ENCODE results near the gene PLCZ1. TPM values are rescaled to one million over a fixed set of nuclear protein-coding genes. Genes with fewer than 3 reads are reported as not detected.

PLCZ1 gene
- total RNA-seq, 1 donor from 2014 or later = not detected

DNA sequence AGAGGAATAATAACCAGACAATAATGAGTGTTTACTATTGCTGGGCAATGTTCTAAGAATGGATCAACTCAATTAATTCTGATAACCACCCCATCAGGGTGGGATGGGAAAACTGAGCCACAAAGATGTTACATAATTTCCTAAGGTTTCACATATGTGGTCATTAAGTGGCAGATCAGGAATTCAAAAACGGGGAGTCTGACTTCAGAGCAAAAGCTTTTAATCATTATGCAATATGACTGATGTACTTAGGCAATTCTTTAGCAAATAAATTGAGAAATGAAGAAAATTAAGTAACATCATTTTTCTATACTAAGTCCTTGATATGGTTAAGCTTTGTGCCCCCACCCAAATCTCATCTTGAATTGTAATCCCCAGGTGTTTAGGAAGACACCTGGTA is 53.4 kb downstream of the PLCZ1 start:
- H3K36me3 Mint-ChIP-seq (ENCODE audit: low read depth) = no peaks in the 10 kb centered on the region
- no peaks in the 10 kb centered on the region for H3K4me1 Mint-ChIP-seq
- H3K9me3 Mint-ChIP-seq = no peaks in the 10 kb centered on the region
- DNase-seq = no peak
- H3K27ac Mint-ChIP-seq = no peak overlapping the region
- H3K4me3 Mint-ChIP-seq = no peak overlapping the region
- H3K27me3 Mint-ChIP-seq = no peaks in the 10 kb centered on the region
- intact Hi-C loops (cut with micrococcal nuclease) = no loop called here

DNA sequence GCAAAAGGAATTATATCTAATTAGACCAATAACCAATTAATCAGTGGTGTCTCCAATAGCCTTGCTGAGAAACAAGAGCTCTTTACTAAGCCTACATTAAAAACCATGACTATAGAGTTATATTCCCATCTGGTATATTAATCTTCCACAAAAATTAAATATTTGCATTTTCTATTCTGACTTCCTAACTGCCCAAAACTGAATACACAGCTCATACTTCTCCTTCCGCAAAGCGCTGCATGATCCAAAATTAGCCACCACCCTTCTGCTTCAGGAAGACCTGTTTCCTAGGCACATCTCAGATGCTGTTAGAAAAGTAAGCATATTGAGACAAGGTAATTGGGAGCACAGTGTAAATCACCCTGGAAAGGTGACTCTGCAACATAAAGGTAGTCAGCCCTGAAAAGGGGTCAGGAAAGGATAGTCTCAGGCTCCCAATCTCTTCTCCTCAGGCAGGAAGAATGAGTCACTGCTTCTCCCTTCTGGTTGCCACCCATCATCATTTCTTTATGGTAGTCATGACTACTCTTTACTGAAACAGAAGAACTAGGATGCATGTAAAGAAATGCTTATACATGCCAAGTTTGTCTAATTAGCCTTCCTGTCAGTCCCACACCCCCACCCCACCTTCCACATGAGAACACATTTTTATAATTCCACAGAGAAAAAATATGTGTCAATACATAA is 54.3 kb downstream of the PLCZ1 start:
- Mint-ChIP-seq H3K9me3 (no peaks in the 10 kb centered on the region), H3K4me3 (no peak overlapping the region), H3K4me1 (no peaks in the 10 kb centered on the region), H3K27ac (no peak overlapping the region), H3K27me3 (no peaks in the 10 kb centered on the region), H3K36me3 (ENCODE audit: low read depth) (no peaks in the 10 kb centered on the region)
- DNase-seq = no peak
- intact Hi-C loops (cut with micrococcal nuclease) = no loop called here

DNA sequence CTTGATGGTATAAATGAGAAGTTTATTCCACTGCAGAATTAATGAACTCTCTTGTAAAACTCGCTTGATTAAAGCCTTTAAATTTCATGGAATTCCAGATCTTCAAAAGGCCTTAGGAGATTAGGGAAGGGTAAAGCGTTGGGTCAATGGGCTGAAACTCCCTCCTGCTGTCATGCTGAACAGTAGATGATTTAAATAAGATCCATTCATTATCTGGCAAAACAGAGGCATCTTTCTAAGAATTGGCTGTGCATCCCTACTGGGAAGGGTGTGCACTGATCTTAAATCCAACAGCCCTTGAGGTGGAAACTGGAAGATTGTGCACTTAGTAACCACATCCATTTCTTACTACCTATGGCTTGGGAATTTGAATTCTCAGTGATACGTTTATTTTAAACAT is 56.0 kb downstream of the PLCZ1 start:
- Mint-ChIP-seq H3K27me3 (no peaks in the 10 kb centered on the region), H3K9me3 (no peaks in the 10 kb centered on the region), H3K4me1 (no peaks in the 10 kb centered on the region), H3K36me3 (ENCODE audit: low read depth) (no peaks in the 10 kb centered on the region), H3K4me3 (no peak overlapping the region), H3K27ac (no peak overlapping the region)
- DNase-seq = no peak
- intact Hi-C loops (cut with micrococcal nuclease) = no loop called here

DNA sequence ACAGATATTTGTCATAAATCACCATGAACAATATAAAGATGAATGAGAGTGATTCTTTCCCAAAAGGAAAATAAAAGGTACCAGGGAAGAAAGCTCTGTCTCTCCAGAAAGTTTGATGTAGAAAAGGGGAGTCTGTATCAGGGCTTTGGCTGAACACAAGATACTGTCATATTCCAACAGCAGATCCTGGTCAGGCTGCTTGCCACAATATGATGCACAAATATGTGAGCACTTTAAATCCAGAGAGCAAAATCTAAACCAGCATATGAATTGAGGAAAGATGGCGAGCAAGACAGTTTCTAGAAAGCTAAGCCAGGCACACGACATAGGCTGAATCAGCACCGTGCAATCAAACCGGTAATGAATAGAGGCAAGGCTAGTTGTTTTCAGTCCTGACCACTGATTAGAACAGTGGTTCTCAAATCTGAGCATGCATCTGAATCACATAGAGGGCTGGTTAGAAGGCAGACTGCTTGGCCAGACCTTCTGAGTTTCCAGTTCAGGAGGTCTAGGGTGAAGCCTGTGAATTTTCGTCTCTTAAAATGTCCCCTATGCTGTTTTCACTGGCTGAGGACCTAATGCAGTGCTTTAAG is 60.7 kb downstream of the PLCZ1 start:
- H3K27me3 Mint-ChIP-seq = no peaks in the 10 kb centered on the region
- no peaks in the 10 kb centered on the region for H3K9me3 Mint-ChIP-seq
- H3K27ac Mint-ChIP-seq = no peak overlapping the region
- H3K4me1 Mint-ChIP-seq = no peaks in the 10 kb centered on the region
- intact Hi-C loops (cut with micrococcal nuclease) = no loop called here
- no peaks in the 10 kb centered on the region for H3K36me3 Mint-ChIP-seq (ENCODE audit: low read depth)
- DNase-seq = no peak
- H3K4me3 Mint-ChIP-seq = no peak overlapping the region

DNA sequence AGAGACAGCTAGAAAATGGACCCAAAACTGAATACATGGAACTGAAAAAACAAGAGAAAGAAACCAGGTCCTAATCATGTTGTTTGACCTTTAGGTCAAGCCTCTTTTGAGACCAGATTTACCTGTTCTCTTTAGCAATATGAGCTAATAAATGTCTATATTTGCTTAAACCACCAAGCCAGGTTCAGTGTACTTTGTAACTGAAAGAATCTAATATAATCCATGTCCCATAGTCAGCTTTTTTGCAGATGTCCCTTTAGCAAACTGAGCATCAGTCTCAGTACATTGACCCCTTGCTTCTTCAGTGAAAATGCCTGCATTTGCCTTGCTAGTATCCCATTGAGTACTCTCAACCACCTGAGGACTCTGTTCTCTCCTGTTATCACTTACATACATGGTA is 61.7 kb downstream of the PLCZ1 start:
- Mint-ChIP-seq H3K4me3 (no peak overlapping the region), H3K9me3 (no peaks in the 10 kb centered on the region), H3K36me3 (ENCODE audit: low read depth) (no peaks in the 10 kb centered on the region), H3K27me3 (no peaks in the 10 kb centered on the region), H3K4me1 (no peaks in the 10 kb centered on the region), H3K27ac (no peak overlapping the region)
- intact Hi-C loops (cut with micrococcal nuclease) = no loop called here
- DNase-seq = no peak

DNA sequence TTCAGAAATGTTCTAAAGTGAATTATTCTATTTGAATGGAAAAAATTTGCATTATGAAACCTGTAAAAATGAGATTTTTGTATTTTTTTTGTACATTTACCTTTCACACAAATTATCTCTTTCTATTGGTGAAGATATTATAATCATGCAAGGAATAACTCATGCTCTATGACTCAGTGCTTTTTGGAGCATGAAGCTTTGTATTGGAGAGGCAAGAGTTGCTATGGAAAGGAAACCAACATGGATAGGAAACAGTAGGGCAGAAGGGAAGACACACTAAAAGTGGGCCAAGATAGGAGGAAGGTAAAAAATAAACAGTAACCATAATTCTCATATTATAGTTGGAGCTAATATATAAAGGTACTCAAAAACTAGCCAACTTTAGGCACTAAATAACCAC is 79.0 kb downstream of the PLCZ1 start:
- intact Hi-C loops (cut with micrococcal nuclease) = no loop called here
- Mint-ChIP-seq H3K4me1 (no peaks in the 10 kb centered on the region), H3K27ac (no peak overlapping the region), H3K27me3 (no peaks in the 10 kb centered on the region), H3K9me3 (peaks cover 11% of the 10 kb centered on the region), H3K4me3 (no peak overlapping the region), H3K36me3 (ENCODE audit: low read depth) (no peaks in the 10 kb centered on the region)
- DNase-seq = no peak

DNA sequence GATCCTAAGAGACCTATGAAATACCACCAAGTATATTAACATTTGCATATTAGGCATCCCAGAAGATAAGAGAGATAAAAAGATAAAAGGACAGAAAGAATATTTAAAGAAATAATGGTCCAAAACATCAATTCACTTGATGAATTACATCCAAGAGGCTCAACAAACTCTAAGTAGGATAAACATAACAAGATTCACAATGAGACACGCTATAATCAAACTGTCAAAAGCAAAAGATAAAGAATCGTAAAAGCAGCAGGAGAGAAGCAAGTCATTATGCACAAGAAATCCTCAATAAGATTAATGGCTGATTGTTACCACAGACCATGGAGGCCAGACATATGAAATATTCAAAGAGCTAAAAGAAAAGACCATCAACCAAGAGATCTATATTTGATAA is 79.6 kb downstream of the PLCZ1 start:
- Mint-ChIP-seq H3K9me3 (peaks cover 11% of the 10 kb centered on the region), H3K4me1 (no peaks in the 10 kb centered on the region), H3K27ac (no peak overlapping the region), H3K4me3 (no peak overlapping the region), H3K27me3 (no peaks in the 10 kb centered on the region), H3K36me3 (ENCODE audit: low read depth) (no peaks in the 10 kb centered on the region)
- intact Hi-C loops (cut with micrococcal nuclease) = no loop called here
- no peak for DNase-seq

DNA sequence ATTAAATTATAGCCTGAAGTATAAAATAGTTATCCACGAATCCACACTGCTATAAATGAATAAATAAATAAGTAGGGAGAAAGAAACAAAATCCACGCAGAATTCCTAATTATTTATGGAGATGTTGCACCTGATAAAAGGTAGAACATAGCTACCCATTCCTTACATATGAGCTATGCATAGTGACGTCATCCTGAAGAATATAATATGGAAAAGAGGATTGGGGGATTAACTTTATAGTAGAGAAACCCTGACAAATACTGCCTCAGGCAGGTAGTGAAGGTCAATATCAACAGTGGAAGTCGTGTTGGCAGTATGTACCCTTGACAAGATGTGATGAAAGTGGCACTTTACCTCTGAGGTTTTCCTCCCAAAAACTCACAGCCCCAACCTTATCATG is 82.5 kb downstream of the PLCZ1 start:
- Mint-ChIP-seq H3K36me3 (ENCODE audit: low read depth) (no peaks in the 10 kb centered on the region), H3K4me3 (no peak overlapping the region), H3K27ac (no peak overlapping the region), H3K4me1 (no peaks in the 10 kb centered on the region), H3K9me3 (peaks cover 11% of the 10 kb centered on the region), H3K27me3 (no peaks in the 10 kb centered on the region)
- intact Hi-C loops (cut with micrococcal nuclease) = no loop called here
- no peak for DNase-seq

DNA sequence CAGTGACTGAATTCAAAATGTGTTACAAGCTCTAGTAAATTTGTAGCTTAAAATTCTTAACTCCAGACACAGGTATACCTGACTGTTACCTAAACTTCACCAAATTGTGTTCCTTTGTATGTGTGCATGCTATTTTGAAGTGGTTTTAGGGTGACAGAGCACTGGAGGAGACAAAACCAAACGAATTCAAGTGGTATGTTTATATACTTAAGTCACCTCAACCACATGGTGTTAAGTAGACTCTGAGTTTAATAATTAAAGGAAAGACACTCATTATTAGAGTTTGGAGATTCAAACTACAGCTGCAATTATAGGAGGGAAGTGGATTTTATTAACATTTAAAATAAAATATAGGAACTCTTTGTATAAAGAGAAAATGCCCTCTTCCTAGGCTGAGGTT is 84.3 kb downstream of the PLCZ1 start:
- Mint-ChIP-seq H3K27me3 (no peaks in the 10 kb centered on the region), H3K9me3 (peaks cover 11% of the 10 kb centered on the region), H3K4me1 (no peaks in the 10 kb centered on the region), H3K4me3 (no peak overlapping the region), H3K27ac (no peak overlapping the region), H3K36me3 (ENCODE audit: low read depth) (no peaks in the 10 kb centered on the region)
- DNase-seq = no peak
- intact Hi-C loops (cut with micrococcal nuclease) = no loop called here

DNA sequence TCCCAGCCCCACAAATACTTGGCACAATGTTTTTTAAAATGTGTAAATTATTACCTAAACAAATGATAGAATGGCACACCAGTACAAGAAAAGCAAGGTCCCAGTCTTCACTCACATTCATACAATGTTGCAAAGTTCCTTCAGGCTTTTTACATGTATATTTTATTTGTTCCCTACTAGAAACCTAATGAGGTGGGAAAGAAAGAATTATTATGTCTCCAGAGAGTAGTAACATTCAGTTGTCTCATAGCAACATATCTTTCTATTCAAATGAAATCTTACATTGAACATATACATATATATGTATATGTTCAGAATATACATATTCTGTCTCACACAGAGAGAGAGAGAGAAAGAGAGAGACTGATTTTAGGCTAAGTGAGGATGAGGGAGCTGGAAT is 85.2 kb downstream of the PLCZ1 start:
- intact Hi-C loops (cut with micrococcal nuclease) = no loop called here
- Mint-ChIP-seq H3K27me3 (no peaks in the 10 kb centered on the region), H3K4me3 (no peak overlapping the region), H3K9me3 (peaks cover 5% of the 10 kb centered on the region), H3K36me3 (ENCODE audit: low read depth) (no peaks in the 10 kb centered on the region), H3K4me1 (no peaks in the 10 kb centered on the region), H3K27ac (no peak overlapping the region)
- no peak for DNase-seq

DNA sequence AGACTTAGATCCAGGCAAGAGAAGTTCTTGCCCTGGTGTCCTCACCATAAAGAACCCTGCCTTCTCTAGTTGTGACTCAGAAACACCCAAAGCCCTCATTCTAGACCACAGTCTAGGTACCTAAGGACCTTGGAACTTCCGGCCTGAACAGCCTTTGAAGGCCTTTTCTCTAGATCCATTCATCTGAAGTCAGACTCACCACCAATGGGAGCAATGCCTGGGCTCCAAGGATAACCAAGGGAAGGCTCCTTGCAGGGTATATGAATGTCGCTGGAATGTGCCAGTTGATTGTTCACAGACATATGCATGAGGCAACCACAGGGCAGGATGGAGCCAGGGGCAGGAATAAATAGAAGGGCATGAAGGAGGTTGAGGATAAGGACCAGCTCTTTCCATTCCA is 86.3 kb downstream of the PLCZ1 start:
- Mint-ChIP-seq H3K4me3 (no peak overlapping the region), H3K9me3 (no peaks in the 10 kb centered on the region), H3K36me3 (ENCODE audit: low read depth) (no peaks in the 10 kb centered on the region), H3K27me3 (no peaks in the 10 kb centered on the region), H3K4me1 (no peaks in the 10 kb centered on the region), H3K27ac (no peak overlapping the region)
- intact Hi-C loops (cut with micrococcal nuclease) = no loop called here
- DNase-seq = no peak

DNA sequence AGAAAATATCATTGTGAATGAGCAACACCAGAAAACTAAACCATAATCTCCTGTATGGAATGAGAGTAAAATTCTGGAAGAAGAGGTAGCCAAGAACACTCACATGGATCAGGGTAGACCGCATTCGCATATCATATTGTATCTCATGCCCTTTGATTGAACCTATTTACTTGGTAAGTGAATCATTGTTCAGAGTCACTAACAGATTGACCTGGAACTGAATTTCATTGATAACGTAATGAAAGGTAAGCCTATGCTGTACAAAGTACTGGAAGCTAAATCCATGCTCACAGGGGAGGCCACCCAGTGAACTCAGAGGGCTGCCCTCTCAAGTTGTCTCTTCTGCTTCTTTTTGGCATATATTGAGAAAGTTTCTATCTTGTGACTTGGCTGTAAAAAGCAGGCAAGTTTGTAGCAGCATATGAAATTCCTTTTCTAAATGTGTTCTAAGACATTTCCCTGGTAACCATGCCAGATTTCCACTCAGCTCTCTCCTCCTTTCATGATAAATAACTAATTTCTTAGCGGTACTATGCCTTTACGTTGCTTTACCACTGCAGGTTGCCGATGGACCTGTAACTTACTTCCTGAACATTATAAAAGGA is 91.4 kb downstream of the PLCZ1 start:
- H3K27ac Mint-ChIP-seq = no peak overlapping the region
- H3K4me3 Mint-ChIP-seq = no peak overlapping the region
- H3K27me3 Mint-ChIP-seq = no peaks in the 10 kb centered on the region
- H3K9me3 Mint-ChIP-seq = no peaks in the 10 kb centered on the region
- H3K4me1 Mint-ChIP-seq = no peaks in the 10 kb centered on the region
- intact Hi-C loops (cut with micrococcal nuclease) = no loop called here
- no peak for DNase-seq
- H3K36me3 Mint-ChIP-seq (ENCODE audit: low read depth) = no peaks in the 10 kb centered on the region

DNA sequence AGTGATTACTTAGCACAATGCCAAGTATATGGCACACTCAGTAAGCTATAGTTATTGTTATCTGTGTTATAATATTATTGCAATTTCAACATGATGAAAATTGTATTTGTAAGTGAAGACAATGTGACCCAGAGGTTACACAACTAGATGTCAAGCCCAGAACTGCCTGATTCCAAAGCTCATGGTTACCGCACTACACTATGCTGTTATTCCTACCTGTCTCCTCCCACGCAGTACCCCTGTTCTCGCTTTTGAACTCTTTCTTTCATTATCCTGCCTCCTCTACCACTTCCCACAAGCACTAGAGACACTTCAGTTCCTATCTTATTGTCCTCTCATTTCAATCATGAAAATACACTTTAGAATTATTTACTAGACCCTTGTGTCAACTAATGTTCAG is 93.2 kb downstream of the PLCZ1 start:
- Mint-ChIP-seq H3K27me3 (no peaks in the 10 kb centered on the region), H3K4me3 (no peak overlapping the region), H3K27ac (no peak overlapping the region), H3K4me1 (no peaks in the 10 kb centered on the region), H3K9me3 (no peaks in the 10 kb centered on the region), H3K36me3 (ENCODE audit: low read depth) (no peaks in the 10 kb centered on the region)
- DNase-seq = no peak
- intact Hi-C loops (cut with micrococcal nuclease) = no loop called here

DNA sequence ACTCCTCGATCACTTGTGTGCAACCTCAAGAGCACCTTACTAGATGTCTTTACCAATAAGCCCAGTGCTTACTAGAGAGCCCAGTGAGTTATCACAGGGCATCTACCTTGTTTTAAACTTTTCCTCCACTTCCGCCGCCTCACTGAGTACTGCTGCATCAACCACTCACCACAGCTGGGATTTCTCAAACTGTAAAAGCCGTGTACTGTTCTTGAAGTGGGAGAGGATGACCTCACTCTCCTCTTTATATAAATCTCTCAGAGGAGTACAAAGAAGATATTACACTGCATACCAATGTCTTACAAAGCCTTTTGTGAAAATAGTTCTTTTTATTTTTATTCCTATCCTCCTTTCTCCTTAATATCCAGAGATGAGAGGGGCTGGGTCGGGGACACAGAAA is 94.1 kb downstream of the PLCZ1 start:
- intact Hi-C loops (cut with micrococcal nuclease) = no loop called here
- Mint-ChIP-seq H3K36me3 (ENCODE audit: low read depth) (no peaks in the 10 kb centered on the region), H3K27me3 (no peaks in the 10 kb centered on the region), H3K4me1 (no peaks in the 10 kb centered on the region), H3K27ac (no peak overlapping the region), H3K4me3 (no peak overlapping the region), H3K9me3 (no peaks in the 10 kb centered on the region)
- DNase-seq = no peak

Data from activated CD4-positive, alpha-beta T cell treated with anti-CD3 and anti-CD28 coated beads, Interleukin-2, amount 10 ng/mL, durations not matched to agents 24 days and 14 days (primary cell).